NCI-H2171 (cell line): ENCODE measurements around the gene AADAC.
"Not testable (repeated sequence)": the region's sequence is repeated elsewhere in the genome, so short reads cannot be mapped to it uniquely, and the experiment has no call there.

Experiments
- DNase-seq: peaks from one replicate; lab custom pipeline; 2025; lab: John Stamatoyannopoulos, UW

The AADAC gene, protein sequence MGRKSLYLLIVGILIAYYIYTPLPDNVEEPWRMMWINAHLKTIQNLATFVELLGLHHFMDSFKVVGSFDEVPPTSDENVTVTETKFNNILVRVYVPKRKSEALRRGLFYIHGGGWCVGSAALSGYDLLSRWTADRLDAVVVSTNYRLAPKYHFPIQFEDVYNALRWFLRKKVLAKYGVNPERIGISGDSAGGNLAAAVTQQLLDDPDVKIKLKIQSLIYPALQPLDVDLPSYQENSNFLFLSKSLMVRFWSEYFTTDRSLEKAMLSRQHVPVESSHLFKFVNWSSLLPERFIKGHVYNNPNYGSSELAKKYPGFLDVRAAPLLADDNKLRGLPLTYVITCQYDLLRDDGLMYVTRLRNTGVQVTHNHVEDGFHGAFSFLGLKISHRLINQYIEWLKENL

DNA sequence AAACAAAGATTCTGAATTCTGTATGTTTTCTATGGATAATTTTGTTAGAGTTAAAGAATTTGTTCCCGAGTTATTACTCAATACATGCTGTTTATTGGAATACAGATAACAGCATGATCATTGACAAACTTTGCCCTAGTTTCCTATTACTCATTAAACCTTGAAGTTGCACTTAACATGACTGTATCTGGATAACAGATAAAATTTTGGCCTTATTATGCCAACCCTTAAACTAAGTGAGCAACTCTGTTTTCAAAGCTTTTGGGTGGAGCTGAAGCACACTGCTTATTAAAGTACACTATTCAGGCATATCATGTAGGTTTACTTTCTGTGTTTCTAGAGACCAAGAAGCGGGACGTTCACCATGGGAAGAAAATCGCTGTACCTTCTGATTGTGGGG is at the start of gene AADAC:
Gene AADAC, plus strand, starts transcription at position 318 of the 400 bp plus-strand sequence. Its CDS starts 47 bp downstream, at position 365.
- no peak for DNase-seq

GRCh38 chr3:151764699-151765098 is 49.2 kb upstream of the AADAC start:
- not testable (repeated sequence) for DNase-seq

DNA sequence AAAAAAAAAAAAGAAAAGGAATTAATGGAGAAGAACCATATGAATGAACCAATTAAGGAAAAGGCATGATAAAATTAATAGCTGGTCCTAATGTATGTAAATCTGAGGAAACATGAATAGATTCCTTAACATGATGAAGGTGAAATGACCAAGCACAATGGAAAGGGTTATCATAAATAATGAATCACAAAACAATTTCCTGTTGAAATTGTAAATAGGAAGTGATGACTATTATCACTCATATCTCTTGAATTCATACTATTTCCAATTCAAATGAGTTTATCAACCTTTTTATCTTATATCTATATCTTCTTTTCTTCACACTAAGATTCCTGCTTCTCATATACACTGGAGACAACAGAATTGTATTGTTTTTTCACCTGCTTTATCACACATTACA is 48.2 kb upstream of the AADAC start:
- no peak for DNase-seq

DNA sequence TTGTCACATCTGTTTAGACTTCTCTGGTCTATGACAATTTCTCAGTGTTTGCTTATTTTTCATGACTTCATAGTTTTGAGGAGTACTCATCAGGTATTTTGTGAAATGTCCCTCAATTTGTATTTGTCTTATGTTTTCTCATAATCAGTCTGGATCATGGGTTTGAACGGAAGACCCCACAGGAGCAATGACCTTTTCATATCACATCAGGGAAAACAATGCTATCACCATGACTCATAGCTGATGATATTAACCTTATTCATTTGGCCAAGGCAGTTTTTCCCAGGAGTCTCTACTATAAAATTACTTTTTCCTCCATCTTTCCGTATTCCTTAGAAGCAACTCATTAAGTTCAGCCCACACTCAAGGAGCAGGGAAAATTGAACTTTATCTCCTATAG is 47.5 kb upstream of the AADAC start:
- DNase-seq: no peak

GRCh38 chr3:151768393-151768930 is 45.5 kb upstream of the AADAC start:
- DNase-seq: no peak

DNA sequence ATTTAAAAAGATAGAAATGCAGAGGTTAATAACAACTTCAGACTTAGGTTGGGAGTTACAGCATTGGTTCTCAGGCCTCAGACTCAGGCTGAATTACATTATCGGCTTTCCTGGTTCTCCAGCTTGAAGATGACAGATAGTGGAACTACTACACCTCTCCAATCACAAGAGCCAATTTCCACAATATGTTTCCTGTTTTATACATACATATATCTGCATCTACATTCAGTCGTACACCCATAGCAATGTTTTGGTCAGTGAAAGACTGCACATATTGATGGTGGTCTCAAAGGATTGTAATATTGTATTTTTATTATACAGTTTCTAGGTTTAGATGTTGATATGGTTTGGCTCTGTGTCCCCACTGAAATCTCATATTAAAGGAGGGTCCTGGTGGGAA is 44.7 kb upstream of the AADAC start:
- no peak for DNase-seq

DNA sequence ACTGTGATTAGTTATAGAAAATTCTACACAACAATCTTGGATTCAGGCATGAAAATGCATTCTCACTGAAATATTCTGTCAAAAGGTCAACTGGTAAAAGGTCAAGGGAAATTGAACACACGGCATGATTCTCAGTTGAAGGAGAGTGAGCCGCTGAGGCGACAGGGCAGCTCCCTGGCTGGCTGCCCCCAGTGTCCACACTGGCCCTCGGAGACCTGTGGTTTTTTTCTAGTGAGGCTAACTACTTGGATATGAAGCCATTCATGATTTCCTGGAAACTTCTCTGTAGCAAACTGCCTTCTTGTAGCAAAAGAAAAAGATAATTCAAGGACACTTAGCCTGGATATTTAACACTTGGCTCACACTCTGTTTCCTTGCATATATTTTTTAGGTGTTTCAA is 43.0 kb upstream of the AADAC start:
- DNase-seq: no peak

- no peak for DNase-seq
Measured at GRCh38 chr3:151772825-151773480, 41.0 kb upstream of the AADAC start.

- no peak for DNase-seq
Measured at GRCh38 chr3:151774235-151774634, 39.7 kb upstream of the AADAC start.

DNA sequence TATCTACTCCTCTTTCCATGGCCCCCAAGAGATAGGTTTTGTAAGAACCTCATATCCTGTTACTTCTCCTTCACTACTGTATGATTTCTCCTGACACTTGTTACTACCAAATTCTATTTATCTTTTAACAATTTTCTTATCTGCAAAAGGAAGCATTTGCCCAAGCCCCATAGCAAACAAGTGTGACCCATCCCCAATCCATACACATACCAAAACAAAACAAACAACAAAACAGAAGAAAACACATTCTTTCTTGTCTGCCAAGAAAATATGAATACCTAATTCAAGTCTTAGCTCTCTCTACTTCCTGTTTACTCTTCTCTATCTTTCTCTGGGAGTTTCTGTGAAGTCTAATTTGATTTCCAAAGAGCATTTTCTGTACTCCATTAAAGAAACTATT is 39.0 kb upstream of the AADAC start:
- no peak for DNase-seq

DNA sequence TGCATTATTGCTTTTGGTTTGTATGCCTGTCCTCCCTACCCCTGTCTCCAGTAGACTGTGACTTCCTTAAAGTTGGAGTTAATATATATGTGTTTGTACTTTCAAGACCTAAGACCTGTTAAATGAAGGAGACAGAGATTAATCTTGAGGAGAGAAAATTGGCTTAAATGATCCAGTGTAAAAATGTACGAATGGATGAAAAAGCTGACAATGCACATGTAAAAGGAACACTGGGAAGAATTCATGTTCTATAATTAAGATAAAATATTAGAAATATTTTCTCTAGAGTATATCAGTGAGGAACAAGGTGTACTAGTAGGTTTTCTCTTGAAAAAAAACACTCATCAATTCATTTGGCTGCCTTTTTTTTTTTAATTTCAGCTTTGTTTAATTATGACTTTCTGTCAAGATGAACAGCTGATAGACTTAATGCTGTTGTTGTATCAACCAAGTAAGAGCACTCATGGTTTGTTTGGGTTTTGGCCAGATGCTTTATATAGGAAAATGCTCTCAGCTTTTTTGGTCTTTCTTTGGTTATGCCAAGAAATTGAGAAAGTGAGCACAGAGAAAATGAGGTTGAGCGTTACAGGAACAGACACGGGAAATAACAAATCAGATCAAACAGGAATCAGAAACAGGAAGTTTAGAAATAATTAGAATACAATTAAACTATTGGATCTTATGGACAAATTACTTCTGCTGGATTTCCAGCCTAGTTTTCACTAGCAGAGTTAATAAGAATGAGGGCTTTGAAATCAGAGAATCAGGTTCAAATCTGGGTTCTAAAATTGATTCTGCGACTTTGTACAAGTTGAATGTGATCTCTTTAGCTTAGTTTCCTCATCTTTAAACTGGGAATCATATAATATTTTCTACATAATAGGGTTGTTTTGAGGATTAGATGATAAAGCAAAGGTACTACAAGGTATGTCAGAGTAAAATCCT is 38.3 kb upstream of the AADAC start:
- DNase-seq: no peak

GRCh38 chr3:151776259-151776740 is 37.6 kb upstream of the AADAC start:
- no peak for DNase-seq

- no peak for DNase-seq
Measured at GRCh38 chr3:151777880-151778279, 36.0 kb upstream of the AADAC start.

DNA sequence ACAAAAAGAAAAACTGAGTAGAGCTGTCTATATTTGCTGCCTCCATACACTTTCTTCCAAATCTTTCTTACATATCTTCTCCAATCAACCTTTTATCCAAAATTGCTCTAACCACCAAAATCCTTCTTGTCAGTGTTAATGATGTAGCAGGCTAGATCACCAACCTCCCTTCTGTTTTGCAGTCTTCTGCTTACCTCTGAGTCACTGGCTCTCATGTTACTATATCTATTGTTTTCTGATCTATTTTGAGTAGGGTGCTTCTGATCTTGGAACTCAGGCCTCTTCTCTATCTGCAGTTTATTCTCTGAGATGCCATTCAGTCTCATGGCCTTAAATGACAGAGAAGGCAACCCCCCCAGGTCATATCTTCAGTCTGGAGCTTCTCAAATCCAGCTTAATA is 26.3 kb upstream of the AADAC start:
- DNase-seq: no peak

DNA sequence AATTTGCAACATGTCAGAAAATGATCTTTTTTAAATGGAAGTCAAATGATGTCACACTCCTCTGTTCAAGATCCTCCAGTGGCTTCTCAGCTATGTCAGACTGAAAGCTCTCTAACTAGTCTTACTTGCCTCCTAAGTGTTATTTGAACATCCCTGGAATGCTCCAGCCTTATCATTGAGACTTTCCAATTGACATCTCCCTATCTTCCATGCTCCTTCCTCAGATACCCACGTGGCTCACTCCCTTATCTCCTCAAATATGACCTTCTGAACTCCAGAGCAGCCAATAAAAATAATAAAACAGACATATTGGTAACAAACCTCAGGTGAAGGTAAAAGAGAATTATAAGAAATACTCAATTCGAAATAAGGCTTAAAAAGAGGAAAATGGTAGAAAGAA is 25.5 kb upstream of the AADAC start:
- no peak for DNase-seq

- DNase-seq: no peak
Measured at GRCh38 chr3:151789853-151790463, 24.0 kb upstream of the AADAC start.

DNA sequence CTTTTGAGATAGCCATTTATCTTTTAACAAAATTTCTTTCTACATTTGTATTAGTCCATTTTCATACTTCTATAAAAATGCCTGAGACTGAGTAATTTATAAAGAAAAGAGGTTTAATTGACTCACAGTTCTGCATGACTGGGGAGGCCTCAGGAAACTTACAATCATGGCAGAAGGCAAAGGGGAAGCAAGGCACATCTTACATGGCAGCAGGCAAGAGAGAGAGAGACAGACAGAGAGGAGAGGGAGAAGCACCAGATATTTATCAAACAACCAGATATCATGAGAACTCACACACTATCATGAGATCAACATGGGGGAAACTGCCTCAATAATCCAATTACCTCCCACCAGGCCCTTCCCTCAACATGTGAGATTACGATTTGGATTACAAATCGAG is 23.2 kb upstream of the AADAC start:
- DNase-seq: not testable (repeated sequence)

DNA sequence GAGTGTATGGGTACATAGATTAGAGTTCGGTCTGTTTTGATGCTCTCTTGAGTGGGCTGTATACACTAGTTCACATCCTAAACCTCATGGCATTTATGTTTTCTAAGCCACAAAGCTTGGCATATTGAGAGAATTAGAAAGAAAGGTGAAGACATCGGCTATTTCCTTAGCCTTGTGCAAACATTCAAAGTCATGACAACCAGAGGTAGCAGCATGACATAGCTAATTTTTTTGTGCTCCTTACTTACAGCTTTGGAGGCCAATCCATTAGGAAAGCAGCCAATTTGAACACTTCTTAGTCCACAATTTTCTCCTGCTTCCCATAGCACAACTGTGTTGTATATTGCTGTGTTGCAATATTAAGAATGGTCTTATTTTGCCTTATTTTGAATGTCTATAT is 21.5 kb upstream of the AADAC start:
- no peak for DNase-seq

DNA sequence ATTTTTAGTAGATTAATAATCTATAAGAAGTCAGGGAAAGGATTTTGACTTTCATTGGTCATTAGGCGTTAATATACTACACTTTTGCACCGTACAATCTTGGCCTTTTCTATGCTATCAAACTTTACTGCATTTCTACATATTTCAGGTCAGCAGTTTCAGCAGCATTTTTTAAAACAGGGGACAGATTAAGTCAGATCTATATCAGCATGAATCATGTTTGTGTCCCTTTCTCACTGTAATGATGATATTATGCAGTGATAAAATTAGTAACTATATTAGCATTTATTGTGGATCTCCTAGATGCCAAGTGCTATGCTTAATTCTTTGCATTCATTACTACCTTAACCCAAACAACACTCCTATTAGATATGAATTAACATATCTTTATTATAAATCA is 20.3 kb upstream of the AADAC start:
- DNase-seq: no peak

GRCh38 chr3:151794080-151794479 is 19.8 kb upstream of the AADAC start:
- DNase-seq: no peak

DNA sequence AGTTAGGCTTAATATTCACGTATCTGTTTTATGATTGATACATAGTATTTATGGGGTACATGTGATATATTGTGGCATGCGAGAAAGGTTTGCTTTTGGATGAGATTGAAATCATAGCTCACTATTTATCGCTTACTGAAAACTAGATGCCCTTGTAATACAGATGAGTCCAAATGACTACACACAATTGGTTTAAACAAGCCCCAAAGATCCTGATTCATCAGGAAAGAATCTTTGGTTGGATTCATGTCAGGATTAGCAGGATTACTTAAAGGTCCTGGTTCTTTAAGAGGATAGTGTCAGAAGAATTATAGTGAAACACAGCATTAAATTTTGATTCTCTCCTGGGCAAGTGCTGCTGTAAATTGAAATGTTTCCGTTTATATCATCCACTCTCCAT is 18.6 kb upstream of the AADAC start:
- no peak for DNase-seq
